Endothelial cell of umbilical vein (primary cell): ENCODE measurements around the gene ARMH4.

ENCODE experiments used
- EZH2 ChIP-seq: IDR thresholded peaks from 2 replicates; pipeline ENCODE4 v1.6.1; 2012; ENCODE audit warnings: borderline replicate concordance, low read depth, mild to moderate bottlenecking, moderate library complexity, low read length, inconsistent platforms; ENCODE audit not compliant: severe bottlenecking
- FOS ChIP-seq: IDR thresholded peaks from 2 replicates; pipeline ENCODE4 v1.6.1; 2011; ENCODE audit warnings: mild to moderate bottlenecking, low read length, moderate library complexity, borderline replicate concordance; ENCODE audit not compliant: insufficient read depth
- GATA2 ChIP-seq: IDR thresholded peaks from 2 replicates; pipeline ENCODE4 v1.7.0; 2011; ENCODE audit warnings: low read depth, mild to moderate bottlenecking, moderate library complexity, mixed read lengths, low read length; ENCODE audit not compliant: insufficient read length, insufficient read depth
- JUN ChIP-seq: IDR thresholded peaks from 2 replicates; pipeline ENCODE4 v1.6.1; 2011; ENCODE audit warnings: borderline replicate concordance, low read depth; ENCODE audit not compliant: insufficient read length, insufficient read depth
- MYC ChIP-seq: IDR thresholded peaks from one replicate; pipeline ENCODE4 v1.6.1; 2011; ENCODE audit warnings: mild to moderate bottlenecking, low read depth, low read length
- POLR2A ChIP-seq: IDR thresholded peaks from 2 replicates; pipeline ENCODE4 v1.6.1; 2012; ENCODE audit warnings: low read depth, mild to moderate bottlenecking, control low read depth, low read length
- POLR2AphosphoS5 ChIP-seq: IDR thresholded peaks from 2 replicates; pipeline ENCODE4 v1.6.1; 2012; ENCODE audit warnings: low read depth, mild to moderate bottlenecking, control low read depth, low read length, moderate library complexity; ENCODE audit not compliant: insufficient read depth
- TF ChIP-seq, protein P1 (sequence below), 2 donors: IDR thresholded peaks; 1 replicate in 1 of 2; 2 replicates in 1 of 2; pipeline ENCODE4 v1.5.1; 2011; ENCODE audit warnings: low read length in 2 of 2, mild to moderate bottlenecking in 2 of 2, moderate library complexity in 2 of 2, control low read depth in 1 of 2, inconsistent platforms in 1 of 2, low read depth in 1 of 2; ENCODE audit not compliant: insufficient read depth in 1 of 2; ENCODE audit errors: extremely low read depth in 1 of 2
- TF ChIP-seq, protein P2 (sequence below): IDR thresholded peaks from 2 replicates; pipeline ENCODE4 v1.6.1; 2011; ENCODE audit not compliant: insufficient read depth, insufficient read length

DNA sequence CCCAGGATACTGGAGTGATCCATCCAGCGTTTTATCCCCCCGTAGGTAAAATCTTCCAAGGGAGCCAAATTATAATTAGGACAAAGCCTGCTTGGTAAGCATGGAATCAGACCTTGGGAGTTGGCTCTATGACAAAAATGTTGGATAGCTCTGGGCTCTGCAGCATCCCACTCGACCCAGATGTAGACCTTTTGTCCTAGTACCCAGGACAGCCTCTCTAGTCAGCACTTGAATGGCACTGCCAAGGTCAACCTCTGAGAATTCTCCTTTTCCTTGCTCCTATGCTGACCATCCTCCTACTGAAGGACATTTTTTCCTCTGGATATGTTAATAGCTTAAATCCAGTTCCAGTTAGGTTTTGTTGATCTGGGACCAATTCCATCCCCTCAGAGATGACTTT, 181.4 kb downstream of the ARMH4 start:
- TF ChIP-seq, protein P1, sequence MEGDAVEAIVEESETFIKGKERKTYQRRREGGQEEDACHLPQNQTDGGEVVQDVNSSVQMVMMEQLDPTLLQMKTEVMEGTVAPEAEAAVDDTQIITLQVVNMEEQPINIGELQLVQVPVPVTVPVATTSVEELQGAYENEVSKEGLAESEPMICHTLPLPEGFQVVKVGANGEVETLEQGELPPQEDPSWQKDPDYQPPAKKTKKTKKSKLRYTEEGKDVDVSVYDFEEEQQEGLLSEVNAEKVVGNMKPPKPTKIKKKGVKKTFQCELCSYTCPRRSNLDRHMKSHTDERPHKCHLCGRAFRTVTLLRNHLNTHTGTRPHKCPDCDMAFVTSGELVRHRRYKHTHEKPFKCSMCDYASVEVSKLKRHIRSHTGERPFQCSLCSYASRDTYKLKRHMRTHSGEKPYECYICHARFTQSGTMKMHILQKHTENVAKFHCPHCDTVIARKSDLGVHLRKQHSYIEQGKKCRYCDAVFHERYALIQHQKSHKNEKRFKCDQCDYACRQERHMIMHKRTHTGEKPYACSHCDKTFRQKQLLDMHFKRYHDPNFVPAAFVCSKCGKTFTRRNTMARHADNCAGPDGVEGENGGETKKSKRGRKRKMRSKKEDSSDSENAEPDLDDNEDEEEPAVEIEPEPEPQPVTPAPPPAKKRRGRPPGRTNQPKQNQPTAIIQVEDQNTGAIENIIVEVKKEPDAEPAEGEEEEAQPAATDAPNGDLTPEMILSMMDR (IDR thresholded peaks at IDR 0.05; ENCODE audit: extremely low read depth in 1 of 2, insufficient read depth in 1 of 2, low read depth in 1 of 2, low read length in 2 of 2): no peak
- TF ChIP-seq POLR2A (no peak), POLR2AphosphoS5 (no peak), EZH2 (no peak), GATA2 (no peak), MYC (no peak), JUN (no peak), FOS (no peak)
- TF ChIP-seq, protein P2, sequence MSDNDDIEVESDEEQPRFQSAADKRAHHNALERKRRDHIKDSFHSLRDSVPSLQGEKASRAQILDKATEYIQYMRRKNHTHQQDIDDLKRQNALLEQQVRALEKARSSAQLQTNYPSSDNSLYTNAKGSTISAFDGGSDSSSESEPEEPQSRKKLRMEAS: no peak
